Sciatic nerve (tissue), 2 donors: ENCODE results near the gene SLC29A3. TPM values are rescaled to one million over a fixed set of nuclear protein-coding genes. Genes with fewer than 3 reads are reported as not detected.
A peak's percentile ranks its signal among the peaks of the same experiment; 100 is the strongest.

Experiments used
- ATAC-seq: fragments of 200-7000 bp; cut with Tn5 transposase; one replicate; pipeline ENCODE4 v1.9.1; 2020; ENCODE audit warnings: mild to moderate bottlenecking, moderate library complexity
- DNase-seq: peaks from one replicate; pipeline ENCODE4 v3.0.0-alpha.2; 2020; ENCODE audit warnings: low spot score
- intact Hi-C: fragments of 100-400 bp; cut with DNase I; formaldehyde crosslinking; loops from one replicate; pipeline ENCODE4 v1.14.2; 2022
- total RNA-seq: library from RNA; stranded (reverse); fragmentation: NEBNext Ultra II Directional; extraction: Animal tissue kit (Norgen Biotek cat#: 25700); gene quantifications from one replicate; pipeline ENCODE4 v1.2.1, GENCODE V29; 2021
- donor health status: DM: no; HTN: no; CAD: no.
- donor health status: DM: no; HTN: no; CAD: no.

The SLC29A3 gene
- total RNA-seq, 1 donor from 2014 or later = 8.7 TPM

DNA sequence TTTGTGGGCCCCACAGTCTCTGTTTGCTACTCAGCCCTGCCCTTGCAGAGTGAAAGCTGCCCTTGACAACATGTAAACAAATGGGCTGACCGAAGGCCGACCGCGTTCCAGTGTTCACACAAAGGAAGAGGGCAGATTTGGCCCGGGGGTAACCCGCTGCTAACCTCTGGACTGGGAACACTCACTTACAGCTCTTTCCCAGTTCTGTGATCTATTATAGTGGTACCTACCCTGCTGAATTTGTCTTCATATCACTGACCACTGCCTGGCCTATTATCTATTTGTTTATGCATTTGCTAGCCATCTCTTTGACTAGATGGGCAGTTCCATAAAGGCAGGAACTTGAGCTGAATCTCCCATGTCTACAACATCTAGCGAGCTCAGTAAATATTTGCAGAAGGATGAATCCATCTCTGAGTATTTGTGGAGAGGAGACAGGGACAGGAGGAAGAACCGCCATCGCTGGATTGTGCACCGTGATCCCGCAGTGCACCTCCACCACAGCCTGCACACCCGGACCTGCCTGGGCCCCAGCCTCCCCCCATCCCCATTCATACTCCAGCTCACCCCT, 15.2 kb downstream of the SLC29A3 start:
- no peak for DNase-seq
- no peak for ATAC-seq
- intact Hi-C loops = no loop called here

- DNase-seq = no peak
- no peak for ATAC-seq
- intact Hi-C loops = no loop called here
Measured at GRCh38 chr10:71335173-71335708, 16.2 kb downstream of the SLC29A3 start.

DNA sequence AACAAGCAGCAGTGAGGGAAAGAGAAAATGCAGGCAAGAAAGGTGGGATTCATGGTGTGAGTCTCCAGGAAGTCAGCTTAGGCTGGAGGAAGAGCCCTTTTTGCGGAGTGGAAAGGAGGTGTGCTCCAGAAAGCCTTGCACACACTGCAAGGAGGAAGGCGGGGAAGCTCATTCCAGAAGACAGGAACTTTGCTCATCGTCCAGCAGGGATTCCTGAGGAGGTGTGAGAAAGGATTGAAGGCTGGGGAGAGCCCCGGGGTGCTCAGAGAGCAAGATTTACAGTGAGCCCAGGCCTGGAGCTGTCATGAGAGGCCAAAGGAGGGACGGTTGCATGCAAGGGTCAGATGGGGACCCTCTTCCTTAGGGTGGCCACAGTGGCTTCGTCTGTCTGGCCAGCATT, 17.6 kb downstream of the SLC29A3 start:
- DNase-seq = no peak
- intact Hi-C loops = no loop called here
- no peak for ATAC-seq

DNA sequence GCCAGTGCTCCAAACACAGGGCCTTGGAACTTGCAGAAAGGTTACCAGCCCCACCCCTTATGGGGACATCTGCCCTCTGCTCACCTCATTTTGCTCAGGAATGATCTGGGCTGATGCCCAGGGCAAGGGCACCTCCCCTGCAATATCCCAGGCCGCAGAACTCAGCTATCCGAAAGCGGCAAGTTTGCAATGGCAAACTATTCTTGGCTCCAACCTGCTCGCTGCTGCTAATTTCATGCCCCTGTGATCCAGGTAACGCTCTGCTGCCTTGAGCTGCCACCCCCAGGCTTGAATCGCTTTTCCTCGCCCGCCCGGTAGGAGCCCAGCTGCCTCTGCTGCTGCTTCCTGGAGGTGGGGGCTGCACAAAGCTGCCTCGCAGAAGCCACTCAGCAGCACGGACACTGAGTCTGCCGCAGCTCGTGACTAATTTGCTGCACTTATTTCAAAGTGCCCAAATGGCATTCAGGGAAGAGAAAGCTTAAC, 18.2 kb downstream of the SLC29A3 start:
- DNase-seq = no peak
- intact Hi-C loops = no loop called here
- ATAC-seq = no peak

DNA sequence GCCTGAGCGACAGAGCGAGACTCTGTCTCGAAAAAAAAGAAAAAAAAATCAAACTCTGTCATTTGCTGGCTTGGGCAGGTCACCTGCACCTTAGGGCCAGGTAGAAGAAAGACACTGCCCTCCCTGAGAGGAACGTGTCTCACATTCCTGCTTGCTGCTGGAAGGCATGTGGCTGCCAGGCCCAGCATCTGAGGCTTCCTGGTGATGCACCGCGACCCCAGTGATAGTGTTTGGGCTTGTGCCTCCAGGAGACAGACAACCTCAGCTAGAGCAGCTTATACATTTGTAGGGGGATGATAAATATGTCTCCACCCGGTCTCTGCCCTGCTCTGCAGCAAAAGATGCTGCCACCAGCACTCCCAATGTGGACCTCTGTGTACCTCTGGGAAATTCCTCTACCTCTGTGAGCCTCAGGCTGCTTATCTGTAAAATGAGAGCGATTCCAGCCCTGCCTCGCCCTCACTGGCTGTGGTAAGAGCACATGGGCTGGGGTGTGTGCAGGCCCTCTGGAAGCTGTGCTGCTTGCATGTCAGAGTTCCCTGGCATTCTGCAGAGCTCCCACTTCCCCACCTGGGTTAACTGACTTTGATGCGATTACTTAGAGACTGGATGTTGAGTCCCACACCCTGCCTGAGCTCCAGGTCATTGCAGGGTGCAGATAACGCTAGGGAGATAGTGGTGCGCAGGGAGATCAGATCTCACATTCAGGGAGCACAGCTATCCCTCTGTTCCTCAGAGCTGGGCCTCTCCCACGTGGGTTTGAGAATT, 19.9 kb downstream of the SLC29A3 start:
- intact Hi-C loops = no loop called here
- DNase-seq (no peak), ATAC-seq (no peak)

- intact Hi-C loops = no loop called here
- ATAC-seq = no peak
- DNase-seq = no peak
Measured at GRCh38 chr10:71339796-71340589, 20.9 kb downstream of the SLC29A3 start.

GRCh38 chr10:71342573-71343391, 23.7 kb downstream of the SLC29A3 start:
- ATAC-seq = no peak
- no peak for DNase-seq
- intact Hi-C loops = no loop called here

DNA sequence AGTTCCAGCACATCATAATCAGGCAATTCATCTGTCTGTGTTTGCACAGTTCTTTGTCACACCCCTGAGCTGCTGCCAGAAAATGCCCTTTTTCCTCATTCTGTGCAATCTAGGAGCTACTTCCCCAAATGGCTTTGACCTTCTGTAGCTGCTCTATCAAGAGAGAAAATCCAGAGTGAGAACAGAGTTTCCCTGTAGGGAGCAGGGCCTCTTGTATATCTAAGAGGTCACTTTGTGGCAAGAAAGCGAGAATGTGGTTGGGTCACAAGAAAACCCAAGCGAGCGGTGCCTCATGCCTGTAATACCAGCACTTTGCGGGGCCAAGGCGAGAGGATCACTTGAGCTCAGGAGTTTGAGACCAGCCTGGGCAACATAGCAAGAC, 24.3 kb downstream of the SLC29A3 start:
- intact Hi-C loops = no loop called here
- ATAC-seq (peak; percentile 56), DNase-seq (no peak)

- DNase-seq (no peak), ATAC-seq (no peak)
- intact Hi-C loops = no loop called here
Measured at GRCh38 chr10:71344154-71344925, 25.3 kb downstream of the SLC29A3 start.

- intact Hi-C loops = no loop called here
- no peak for ATAC-seq
- no peak for DNase-seq
Measured at GRCh38 chr10:71344993-71345480, 26.0 kb downstream of the SLC29A3 start.

- no peak for ATAC-seq
- intact Hi-C loops = no loop called here
- no peak for DNase-seq
Measured at GRCh38 chr10:71345694-71346093, 26.6 kb downstream of the SLC29A3 start.

- intact Hi-C loops = no loop called here
- ATAC-seq = no peak
- DNase-seq = no peak
Measured at GRCh38 chr10:71346731-71347130, 27.7 kb downstream of the SLC29A3 start.

DNA sequence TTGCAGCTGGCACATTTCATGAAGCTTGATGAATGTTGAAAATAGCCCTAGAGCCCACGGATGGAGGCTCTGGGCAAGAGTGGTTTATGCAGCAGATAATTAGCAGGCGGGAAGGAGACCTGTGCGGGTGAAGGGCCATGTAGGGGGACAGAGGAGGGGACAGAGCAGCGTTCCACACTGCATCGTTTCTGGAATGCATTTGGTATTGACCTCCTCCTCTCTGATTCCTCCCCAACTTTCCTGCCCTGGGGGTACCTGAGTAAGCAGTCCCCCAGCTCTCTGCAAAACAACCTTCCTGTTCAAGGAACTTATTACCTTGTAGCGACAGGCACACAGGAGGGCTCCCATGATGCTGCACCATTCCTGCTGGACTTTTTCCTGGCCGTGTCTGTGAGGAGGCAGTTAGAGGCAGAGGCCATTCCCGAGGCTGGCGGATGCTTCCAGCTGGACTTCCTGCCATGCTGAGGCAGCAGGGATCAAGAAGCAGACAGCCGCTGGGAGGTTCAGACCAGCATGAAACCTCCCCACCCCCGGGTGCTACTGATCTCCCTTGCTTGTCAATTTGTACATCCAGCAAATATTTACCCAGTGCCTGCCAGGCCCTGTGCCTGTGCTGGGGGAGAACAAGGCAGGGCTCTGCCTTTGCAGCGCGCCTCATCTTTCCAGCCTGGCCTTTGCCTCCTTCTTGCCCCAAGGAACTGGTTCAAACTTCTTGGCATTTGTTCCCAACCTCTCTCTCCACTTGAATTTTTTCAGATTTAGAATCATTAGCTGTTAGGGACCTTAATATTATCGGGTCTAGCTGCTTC, 28.7 kb downstream of the SLC29A3 start:
- ATAC-seq (no peak), DNase-seq (no peak)
- intact Hi-C loops = no loop called here

- intact Hi-C loops = no loop called here
- no peak for ATAC-seq
Measured at GRCh38 chr10:71348850-71349249, 29.8 kb downstream of the SLC29A3 start.

DNA sequence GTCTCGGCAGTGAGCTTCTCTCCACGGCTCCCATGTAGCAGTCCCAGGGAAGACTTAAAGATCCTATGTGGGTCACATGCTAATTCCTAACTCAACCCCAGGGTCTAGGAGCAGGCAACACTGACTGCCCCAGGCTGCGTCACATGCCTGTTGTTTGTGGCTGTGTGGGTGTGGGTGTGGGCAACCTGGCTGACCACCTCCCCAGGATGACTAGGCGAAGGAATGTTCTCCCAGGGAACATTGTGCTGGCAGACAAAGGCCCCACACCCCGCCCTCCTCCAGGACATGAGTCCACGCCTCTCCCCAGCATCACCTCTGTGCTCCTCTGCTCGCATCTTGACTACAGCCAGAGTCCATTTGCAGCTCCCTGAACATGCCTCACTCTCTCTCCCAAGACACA, 30.3 kb downstream of the SLC29A3 start:
- DNase-seq = no peak
- intact Hi-C loops = no loop called here
- no peak for ATAC-seq

More at GRCh38 chr10:71348850-71349249, 29.8 kb downstream of the SLC29A3 start:
- no peak for DNase-seq

DNA sequence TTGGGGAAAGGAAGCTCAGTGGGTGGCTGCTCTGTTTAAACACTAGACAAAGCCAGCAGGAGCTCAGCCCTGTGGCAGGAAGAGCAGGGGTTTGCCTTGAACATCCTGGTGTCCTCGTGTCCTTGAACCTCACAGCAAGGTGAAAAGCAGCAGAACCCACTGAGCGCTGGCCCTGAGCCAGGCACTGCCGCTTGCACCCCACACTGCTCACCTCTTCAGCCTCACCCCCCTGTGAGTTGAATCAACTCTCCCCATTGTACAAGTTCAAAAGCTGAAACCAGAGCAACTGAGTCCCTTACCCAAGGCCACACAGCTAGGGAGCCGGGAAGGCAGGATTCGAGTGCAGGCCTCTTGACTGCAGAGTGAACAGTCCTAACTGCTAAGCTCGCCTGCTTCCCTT, 32.0 kb downstream of the SLC29A3 start:
- ATAC-seq (no peak), DNase-seq (no peak)
- intact Hi-C loops = no loop called here

DNA sequence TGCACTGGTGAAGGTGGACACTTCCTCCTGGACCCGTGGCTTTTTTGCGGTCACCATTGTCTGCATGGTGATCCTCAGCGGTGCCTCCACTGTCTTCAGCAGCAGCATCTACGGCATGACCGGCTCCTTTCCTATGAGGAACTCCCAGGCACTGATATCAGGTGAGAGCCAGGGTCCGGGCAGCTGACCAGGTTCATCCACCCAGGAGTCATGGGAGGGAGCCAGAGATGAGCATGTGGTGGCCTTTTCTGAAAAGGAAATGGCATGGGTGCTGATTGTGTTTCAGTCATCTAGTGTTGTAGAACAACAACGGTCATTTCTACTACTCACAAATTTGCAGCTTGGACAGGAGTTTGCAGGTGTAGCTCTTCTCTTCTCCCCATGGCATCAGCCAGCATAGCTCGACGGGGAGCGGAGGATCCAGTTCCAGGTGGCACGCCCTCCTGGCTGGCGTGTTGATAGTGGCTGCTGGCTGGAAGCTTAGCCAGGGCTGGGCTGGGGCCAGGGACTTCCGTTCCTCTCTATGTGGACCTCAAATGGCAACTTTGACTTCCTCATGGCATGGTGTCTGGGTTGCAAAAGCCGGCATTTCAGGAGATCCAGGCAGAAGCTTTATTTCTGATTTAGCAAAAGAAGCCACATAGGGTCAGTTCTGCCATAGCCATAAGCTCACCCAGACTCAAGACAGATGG, 32.7 kb downstream of the SLC29A3 start:
- no peak for DNase-seq
- peak; percentile 46 for ATAC-seq
- intact Hi-C loops = no loop called here
